B cell (primary cell): ENCODE data around the gene WASF2. TPM values are rescaled to one million over a fixed set of nuclear protein-coding genes. Genes with fewer than 3 reads are reported as not detected.
"Not testable (repeated sequence)": the region's sequence is repeated elsewhere in the genome, so short reads cannot be mapped to it uniquely, and the experiment has no call there.

Experiments used
- ATAC-seq: fragments of 200-7000 bp; cut with Tn5 transposase; one replicate; pipeline ENCODE4 v1.10.0; 2021; ENCODE audit warnings: low read depth, mild to moderate bottlenecking, moderate number of reproducible peaks, moderate library complexity
- CTCF ChIA-PET: fragments of 350-600 bp; sonication (Branson Sonifier 250); formaldehyde crosslinking; loops from one replicate; lab custom pipeline; 2021; ENCODE audit warnings: antibody characterized with exemption, inconsistent platforms; lab: Charles Lee
- POLR2A ChIA-PET: fragments of 350-600 bp; sonication (Branson Sonifier 250); formaldehyde crosslinking; loops from one replicate; lab custom pipeline; 2021; ENCODE audit warnings: antibody characterized with exemption; lab: Charles Lee
- DNase-seq: peaks from one replicate; pipeline ENCODE4 v3.0.0; 2013
- H2AFZ ChIP-seq: 2 replicates; pipeline ENCODE4 v1.6.1; 2012; ENCODE audit warnings: mild to moderate bottlenecking, low read depth, low read length; ENCODE audit not compliant: insufficient read depth, poor library complexity, severe bottlenecking
- H3K27ac ChIP-seq, 2 donors: 1 replicate in 1 of 2; 2 replicates in 1 of 2; pipeline ENCODE4 v1.5.1; 2012 to 2013; ENCODE audit warnings: low read length in 2 of 2, mild to moderate bottlenecking in 2 of 2, moderate library complexity in 1 of 2
- H3K27me3 ChIP-seq, 4 experiments: fragments of 200-600 bp in 1 of 4; sonication (generic) in 1 of 4; replicated peaks in 1 of 4; 1 replicate in 2 of 4; 2 replicates in 2 of 4; pipeline versions ENCODE4 v1.6.1 to v1.7.0; 2013 to 2016; ENCODE audit warnings: low read length in 3 of 4, mild to moderate bottlenecking in 2 of 4, mixed read lengths in 1 of 4, moderate library complexity in 1 of 4; ENCODE audit not compliant: insufficient read depth in 4 of 4, control insufficient read depth in 3 of 4; ENCODE audit errors: control extremely low read depth in 1 of 4
- H3K36me3 ChIP-seq, 2 experiments: replicated peaks in 1 of 2; 1 replicate in 1 of 2; 2 replicates in 1 of 2; pipeline versions ENCODE4 v1.6.1 to v1.7.1; 2013; ENCODE audit warnings: low read length in 1 of 2; ENCODE audit not compliant: insufficient read depth in 2 of 2, control insufficient read depth in 1 of 2; ENCODE audit errors: control extremely low read depth in 1 of 2, extremely low read depth in 1 of 2
- H3K4me1 ChIP-seq, 2 donors: fragments of 200-600 bp in 1 of 2; sonication (generic) in 1 of 2; 1 replicate in 1 of 2; 2 replicates in 1 of 2; pipeline versions ENCODE4 v1.5.1 to v1.6.1; 2013 to 2017; ENCODE audit warnings: low read length in 2 of 2; ENCODE audit not compliant: control insufficient read depth in 2 of 2, insufficient read depth in 2 of 2
- H3K4me2 ChIP-seq: replicated peaks from 2 replicates; pipeline ENCODE3; 2012; ENCODE audit warnings: mild to moderate bottlenecking, low read depth, low read length; ENCODE audit not compliant: poor library complexity, severe bottlenecking
- H3K4me3 ChIP-seq, 5 experiments: fragments of 200-600 bp in 1 of 5; sonication (generic) in 1 of 5; 1 replicate in 3 of 5; 2 replicates in 2 of 5; pipeline versions ENCODE4 v1.5.1 to v1.7.0; 2011 to 2016; ENCODE audit warnings: low read length in 4 of 5, mild to moderate bottlenecking in 4 of 5, low read depth in 2 of 5, control low read depth in 1 of 5, moderate library complexity in 1 of 5; ENCODE audit not compliant: insufficient read depth in 1 of 5; ENCODE audit errors: control extremely low read depth in 1 of 5, extremely low read depth in 1 of 5
- H3K79me2 ChIP-seq: fragments of 200-600 bp; sonication (generic); one replicate; pipeline ENCODE4 v1.6.0; 2016; ENCODE audit warnings: low read length; ENCODE audit not compliant: control insufficient read depth, insufficient read depth
- H3K9ac ChIP-seq: fragments of 200-600 bp; sonication (generic); 2 replicates; pipeline ENCODE4 v1.6.1; 2017; ENCODE audit warnings: mild to moderate bottlenecking, low read length, moderate library complexity
- H3K9me3 ChIP-seq, 3 donors: one replicate each; pipeline versions ENCODE4 v1.6.1 to v1.7.1; 2013; ENCODE audit warnings: low read length in 2 of 3; ENCODE audit not compliant: control insufficient read depth in 2 of 3, insufficient read depth in 1 of 3; ENCODE audit errors: control extremely low read depth in 1 of 3
- H4K20me1 ChIP-seq: 2 replicates; pipeline ENCODE4 v1.6.0; 2012; ENCODE audit warnings: mild to moderate bottlenecking, low read length; ENCODE audit not compliant: insufficient read depth, control insufficient read depth, poor library complexity, severe bottlenecking
- H3K27ac Mint-ChIP-seq: one replicate; pipeline ENCODE4 v1.8.0; 2021; ENCODE audit warnings: mixed read lengths
- H3K27me3 Mint-ChIP-seq: one replicate; pipeline ENCODE4 v1.8.0; 2021; ENCODE audit warnings: mixed read lengths
- H3K4me1 Mint-ChIP-seq: one replicate; pipeline ENCODE4 v1.8.0; 2021; ENCODE audit warnings: mixed read lengths
- H3K4me3 Mint-ChIP-seq: one replicate; pipeline ENCODE4 v1.8.0; 2021; ENCODE audit warnings: mixed read lengths
- H3K9me3 Mint-ChIP-seq: one replicate; pipeline ENCODE4 v1.8.0; 2022; ENCODE audit warnings: mixed read lengths; ENCODE audit not compliant: insufficient read depth
- EZH2 ChIP-seq: IDR thresholded peaks from 2 replicates; pipeline ENCODE4 v1.6.1; 2012; ENCODE audit warnings: borderline replicate concordance, low read depth, mild to moderate bottlenecking, moderate library complexity, low read length; ENCODE audit not compliant: insufficient read depth, poor library complexity, severe bottlenecking
- WGBS: methylation state at CpG from one replicate; pipeline ENCODE4 v1.1.5; 2013; ENCODE audit warnings: missing lambda C conversion rate; ENCODE audit not compliant: insufficient coverage; 5-methylcytosine and 5-hydroxymethylcytosine counted together
- intact Hi-C: fragments of 100-400 bp; cut with micrococcal nuclease; formaldehyde crosslinking; loops from one replicate; pipeline ENCODE4 v1.10.0; 2022
- polyA plus RNA-seq: library from polyadenylated mRNA; depleted of rRNA; stranded (reverse); fragments of >200 nt; gene quantifications from 2 replicates; pipeline ENCODE4 v1.2.3, GENCODE V29; 2012
- total RNA-seq, 2 donors: library from RNA; stranded (reverse); fragments of 120-200 nt in 1 of 2; gene quantifications; 1 replicate in 1 of 2; 2 replicates in 1 of 2; pipeline versions ENCODE4 v1.2.3 to v1.2.4, GENCODE V29; 2013 to 2022
- TF ChIP-seq, protein P1 (sequence below): fragments of 200-600 bp; IDR thresholded peaks from one replicate; pipeline ENCODE4 v1.8.0; 2022; ENCODE audit warnings: antibody characterized with exemption, mild to moderate bottlenecking

Gene WASF2
- total and polyA plus RNA-seq, 2 donors (not counting 1 experiment from before 2014, with no cell fraction given), result 67.4 to 169 TPM

DNA sequence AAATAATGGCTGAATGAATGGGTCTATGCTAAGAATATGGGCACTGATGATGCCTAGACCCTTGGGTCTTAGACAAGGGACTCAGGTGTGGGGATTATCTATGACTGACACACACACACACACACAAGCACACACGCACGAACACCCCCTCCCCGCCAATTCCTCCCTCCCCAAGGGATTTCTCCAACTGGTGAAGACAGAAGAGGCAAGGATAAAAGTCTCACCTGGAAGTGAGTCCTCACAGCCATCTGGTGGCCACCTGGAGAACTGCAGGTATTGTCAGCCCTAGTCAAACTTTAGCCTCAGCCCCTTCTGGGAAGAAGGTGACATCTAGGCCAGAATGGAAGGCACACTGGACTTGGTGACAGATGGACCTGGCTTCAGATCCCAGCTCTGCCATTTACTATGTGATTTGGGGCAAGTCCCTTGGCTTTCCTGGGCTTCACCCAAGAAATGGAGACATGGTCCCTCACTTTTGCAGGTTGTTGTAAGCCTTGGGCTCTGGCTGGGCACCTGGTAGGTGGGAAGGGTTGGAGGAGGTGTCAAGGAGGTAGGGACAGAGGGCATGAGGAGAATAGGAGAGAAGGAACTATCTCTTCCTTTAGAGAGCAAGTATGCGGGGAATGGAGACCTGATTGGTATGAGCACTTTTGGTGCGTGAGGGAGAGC lies 101.5 kb downstream of the WASF2 start:
- no peak overlapping the region for H3K4me3 ChIP-seq
- no peak overlapping the region for H2AFZ ChIP-seq
- Mint-ChIP-seq H3K4me1 (peaks cover 18% of the 10 kb centered on the region), H3K27ac (peak overlapping the region; percentile 69), H3K27me3 (peaks cover 3% of the 10 kb centered on the region), H3K9me3 (no peaks in the 10 kb centered on the region), H3K4me3 (peak overlapping the region; percentile 14)
- ATAC-seq (peak; percentile 25), DNase-seq (peak; percentile 82)
- ChIA-PET CTCF (interaction anchor here (0.6 to 9.4 kb wide), 26 partner anchors 8 to 342 kb away, joined by 3 to 297 read pairs (median 6); partner anchors contain the start of genes AHDC1, MAP3K6 and SYTL1), POLR2A (interaction anchor here (0.7 kb wide), 1 partner anchor 263 kb away, joined by 3 read pairs; no protein-coding TSS in a partner anchor)
- intact Hi-C loops, result loop anchor here (1.0 to 2.0 kb wide), 4 partner anchors 20 to 87 kb away; no protein-coding TSS in a partner anchor
- H3K4me1 ChIP-seq, result peaks cover 12 to 16% of the 10 kb centered on the region in 2 donors
- no peaks in the 10 kb centered on the region for H4K20me1 ChIP-seq
- WGBS, result 67% methylated on average over 3 of the region's 5 CpGs
- no peaks in the 10 kb centered on the region for H3K9me3 ChIP-seq
- H3K9ac ChIP-seq, result no peak overlapping the region
- no peaks in the 10 kb centered on the region for H3K27me3 ChIP-seq
- H3K36me3 ChIP-seq, result no peaks in the 10 kb centered on the region
- H3K79me2 ChIP-seq, result no peaks in the 10 kb centered on the region
- TF ChIP-seq, protein P1, sequence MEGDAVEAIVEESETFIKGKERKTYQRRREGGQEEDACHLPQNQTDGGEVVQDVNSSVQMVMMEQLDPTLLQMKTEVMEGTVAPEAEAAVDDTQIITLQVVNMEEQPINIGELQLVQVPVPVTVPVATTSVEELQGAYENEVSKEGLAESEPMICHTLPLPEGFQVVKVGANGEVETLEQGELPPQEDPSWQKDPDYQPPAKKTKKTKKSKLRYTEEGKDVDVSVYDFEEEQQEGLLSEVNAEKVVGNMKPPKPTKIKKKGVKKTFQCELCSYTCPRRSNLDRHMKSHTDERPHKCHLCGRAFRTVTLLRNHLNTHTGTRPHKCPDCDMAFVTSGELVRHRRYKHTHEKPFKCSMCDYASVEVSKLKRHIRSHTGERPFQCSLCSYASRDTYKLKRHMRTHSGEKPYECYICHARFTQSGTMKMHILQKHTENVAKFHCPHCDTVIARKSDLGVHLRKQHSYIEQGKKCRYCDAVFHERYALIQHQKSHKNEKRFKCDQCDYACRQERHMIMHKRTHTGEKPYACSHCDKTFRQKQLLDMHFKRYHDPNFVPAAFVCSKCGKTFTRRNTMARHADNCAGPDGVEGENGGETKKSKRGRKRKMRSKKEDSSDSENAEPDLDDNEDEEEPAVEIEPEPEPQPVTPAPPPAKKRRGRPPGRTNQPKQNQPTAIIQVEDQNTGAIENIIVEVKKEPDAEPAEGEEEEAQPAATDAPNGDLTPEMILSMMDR, result peak; percentile 88
- TF ChIP-seq EZH2, result no peak
- H3K27ac ChIP-seq, result no peak overlapping the region
- H3K4me2 ChIP-seq, result no peak overlapping the region

DNA sequence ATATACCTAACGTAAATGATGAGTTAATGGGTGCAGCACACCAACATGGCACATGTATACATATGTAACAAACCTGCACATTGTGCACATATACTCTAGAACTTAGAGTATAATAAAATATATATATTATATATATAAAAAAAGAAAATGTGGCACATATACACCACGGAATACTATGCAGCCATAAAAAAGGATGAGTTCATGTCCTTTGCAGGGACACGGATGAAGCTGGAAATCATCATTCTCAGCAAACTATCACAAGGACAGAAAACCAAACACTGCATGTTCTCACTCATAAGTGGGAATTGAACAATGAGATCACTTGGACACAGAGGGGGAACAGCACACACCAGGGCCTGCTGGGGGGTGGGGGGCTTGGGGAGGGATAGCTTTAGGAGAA lies 105.2 kb downstream of the WASF2 start:
- POLR2A ChIA-PET, H3K27me3 ChIP-seq: not testable (repeated sequence)

More for the DNA sequence above, 105.2 kb downstream of the WASF2 start:
- H3K4me1 Mint-ChIP-seq, result peaks cover 13% of the 10 kb centered on the region
- H3K4me3 Mint-ChIP-seq, H3K27me3 Mint-ChIP-seq, H3K9ac ChIP-seq, H3K4me2 ChIP-seq, DNase-seq, H3K27ac ChIP-seq, H3K9me3 Mint-ChIP-seq, H4K20me1 ChIP-seq, H3K36me3 ChIP-seq, H3K9me3 ChIP-seq, H3K4me3 ChIP-seq, ATAC-seq, H3K79me2 ChIP-seq, H2AFZ ChIP-seq, intact Hi-C loops, H3K27ac Mint-ChIP-seq: not testable (repeated sequence)
- no CpG with 5 or more reads among the region's 3 CpGs for WGBS
- CTCF ChIA-PET, result interaction anchor here (0.8 to 9.4 kb wide), 7 partner anchors 10 to 86 kb away, joined by 3 to 297 read pairs (median 16); partner anchors contain the start of gene MAP3K6
- peaks cover 8 to 12% of the 10 kb centered on the region in 2 donors for H3K4me1 ChIP-seq
